Retinal pigment epithelial cell (primary cell): ENCODE results near the gene LMO4.

Experiments used
- DNase-seq: peaks from one replicate; pipeline ENCODE4 v3.0.0-alpha.2; 2010; ENCODE audit warnings: low read depth
- H3K4me3 ChIP-seq: 2 replicates; pipeline ENCODE4 v1.5.1; 2011; ENCODE audit warnings: mild to moderate bottlenecking, low read length, control low read depth, moderate library complexity
- CTCF ChIP-seq: conservative IDR thresholded peaks from 2 replicates; pipeline ENCODE4 v1.5.1; 2011; ENCODE audit warnings: low read depth, low read length, control low read depth, inconsistent platforms

LMO4 gene

GRCh38 chr1:87307306-87307705 is 21.4 kb upstream of the LMO4 start:
- DNase-seq: no peak
- no peak overlapping the region for H3K4me3 ChIP-seq
- no peak for TF ChIP-seq CTCF

GRCh38 chr1:87307931-87308330 is 20.7 kb upstream of the LMO4 start:
- DNase-seq: no peak
- no peak overlapping the region for H3K4me3 ChIP-seq
- no peak for TF ChIP-seq CTCF

GRCh38 chr1:87314091-87314490 is 14.6 kb upstream of the LMO4 start:
- DNase-seq: no peak
- H3K4me3 ChIP-seq: no peak overlapping the region
- TF ChIP-seq CTCF: no peak

- no peak for DNase-seq
- H3K4me3 ChIP-seq: no peak overlapping the region
- no peak for TF ChIP-seq CTCF
These were observed 10.5 kb upstream of the LMO4 start for GRCh38 chr1:87318056-87318650.

- DNase-seq: no peak
- TF ChIP-seq CTCF: no peak
- H3K4me3 ChIP-seq: no peak overlapping the region
These were observed 9.9 kb upstream of the LMO4 start for GRCh38 chr1:87318806-87319205.

DNA sequence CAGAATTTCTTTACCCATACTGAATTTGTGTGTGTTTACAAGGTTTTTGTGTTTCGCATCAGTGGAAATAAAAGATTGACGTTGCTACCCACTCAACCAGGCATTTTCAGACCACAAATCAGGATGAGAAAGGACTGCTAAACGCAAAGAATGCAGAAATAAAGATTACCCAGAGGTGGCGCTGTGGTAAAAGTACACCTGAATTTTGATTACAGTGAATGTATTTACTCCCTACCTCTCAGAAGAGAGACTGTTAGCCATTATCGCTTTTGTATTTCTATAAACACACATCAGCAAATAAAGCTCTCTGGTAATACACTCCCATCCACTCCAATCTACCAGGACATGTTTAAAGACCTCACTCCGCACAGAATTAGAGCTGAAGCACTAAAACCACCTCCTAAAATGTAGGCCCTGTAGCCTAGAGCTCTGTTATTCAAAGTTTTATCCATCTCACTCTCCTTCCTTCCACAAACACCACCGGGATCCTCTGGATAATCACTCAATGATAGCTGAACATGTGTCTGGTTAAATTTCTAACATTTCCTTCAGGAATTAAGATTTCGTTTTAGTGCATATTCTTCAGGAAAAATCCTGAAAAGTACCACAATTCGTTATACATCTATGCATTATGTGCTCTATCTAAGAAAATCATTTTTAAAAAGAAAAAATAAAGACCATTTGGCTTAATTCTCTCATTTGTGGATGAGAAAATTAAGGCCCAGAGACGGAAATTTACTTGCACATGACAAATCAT is 2.5 kb upstream of the LMO4 start:
- no peak overlapping the region for H3K4me3 ChIP-seq
- DNase-seq: no peak
- TF ChIP-seq CTCF: peak; percentile 74
